ENCODE results near the gene ARID3A. TPM values are rescaled to one million over a fixed set of nuclear protein-coding genes. Genes with fewer than 3 reads are reported as not detected.

Gene ARID3A
- total RNA-seq, 2 experiments from 2014 or later, result 18.7 to 22.1 TPM

GRCh38 chr19:941292-942132 is 15.7 kb downstream of the ARID3A start:
- H3K27ac Mint-ChIP-seq, result peak overlapping the region; percentile 46

GRCh38 chr19:942133-942645 is 16.4 kb downstream of the ARID3A start:
- intact Hi-C loops (cut with micrococcal nuclease), result no loop called here
- Mint-ChIP-seq H3K4me3 (no peak overlapping the region), H3K36me3 (ENCODE audit: low read depth) (peaks cover 2% of the 10 kb centered on the region), H3K27ac (no peak overlapping the region), H3K27me3 (peaks cover 6% of the 10 kb centered on the region), H3K9me3 (peaks cover 3% of the 10 kb centered on the region), H3K4me1 (ENCODE audit: low read depth) (peaks cover 25% of the 10 kb centered on the region)
- CTCF ChIA-PET, result no interaction called here
- POLR2A ChIA-PET, result interaction anchor here (0.6 kb wide), 1 partner anchor 34 kb away, joined by 3 read pairs; no protein-coding TSS in a partner anchor
- DNase-seq, result no peak
- no peak for TF ChIP-seq CTCF (IDR thresholded peaks at IDR 0.05)
- ATAC-seq, result no peak

More at GRCh38 chr19:941292-942132, 15.7 kb downstream of the ARID3A start:
- Mint-ChIP-seq H3K36me3 (ENCODE audit: low read depth) (peaks cover 3% of the 10 kb centered on the region), H3K27me3 (peaks cover 6% of the 10 kb centered on the region), H3K4me3 (peak overlapping the region; percentile 69), H3K9me3 (peaks cover 3% of the 10 kb centered on the region), H3K4me1 (ENCODE audit: low read depth) (peaks cover 27% of the 10 kb centered on the region)
- ATAC-seq, result no peak
- CTCF ChIA-PET, result interaction anchor here (2.4 kb wide), 1 partner anchor 42 kb away, joined by 5 read pairs; the partner anchor contains the start of gene WDR18
- intact Hi-C loops (cut with micrococcal nuclease), result no loop called here
- no peak for DNase-seq
- TF ChIP-seq CTCF (IDR thresholded peaks at IDR 0.05), result no peak
- POLR2A ChIA-PET, result interaction anchor here (0.6 kb wide), 1 partner anchor 35 kb away, joined by 3 read pairs; no protein-coding TSS in a partner anchor

GRCh38 chr19:943551-944170 is 17.8 kb downstream of the ARID3A start:
- H3K4me3 Mint-ChIP-seq, result no peak overlapping the region
- H3K27me3 Mint-ChIP-seq, result peaks cover 5% of the 10 kb centered on the region
- ChIA-PET CTCF (interaction anchor here (0.8 kb wide), 1 partner anchor 20 kb away, joined by 4 read pairs; no protein-coding TSS in a partner anchor), POLR2A (no interaction called here)
- intact Hi-C loops (cut with micrococcal nuclease), result no loop called here
- DNase-seq, result no peak
- H3K9me3 Mint-ChIP-seq, result no peaks in the 10 kb centered on the region
- H3K4me1 Mint-ChIP-seq (ENCODE audit: low read depth), result peaks cover 16% of the 10 kb centered on the region
- TF ChIP-seq CTCF (IDR thresholded peaks at IDR 0.05), result no peak
- no peak overlapping the region for H3K27ac Mint-ChIP-seq
- ATAC-seq, result no peak
- no peaks in the 10 kb centered on the region for H3K36me3 Mint-ChIP-seq (ENCODE audit: low read depth)

GRCh38 chr19:944171-944567 is 18.3 kb downstream of the ARID3A start:
- ATAC-seq (no peak), DNase-seq (no peak)
- peaks cover 5% of the 10 kb centered on the region for H3K27me3 Mint-ChIP-seq
- no peak overlapping the region for H3K27ac Mint-ChIP-seq
- ChIA-PET CTCF (no interaction called here), POLR2A (no interaction called here)
- intact Hi-C loops (cut with micrococcal nuclease), result no loop called here
- no peaks in the 10 kb centered on the region for H3K36me3 Mint-ChIP-seq (ENCODE audit: low read depth)
- H3K4me1 Mint-ChIP-seq (ENCODE audit: low read depth), result peaks cover 16% of the 10 kb centered on the region
- H3K4me3 Mint-ChIP-seq, result no peak overlapping the region
- H3K9me3 Mint-ChIP-seq, result no peaks in the 10 kb centered on the region
- TF ChIP-seq CTCF (IDR thresholded peaks at IDR 0.05), result no peak
